Stimulated activated CD8-positive, alpha-beta memory T cell treated with anti-CD3 and anti-CD28 coated beads, Interleukin-15, amount 100 ng/mL, for 4 hours (primary cell): ENCODE measurements around the gene ZNF365.

Source experiments
- DNase-seq, 2 donors: peaks; one replicate each; pipeline ENCODE4 v3.0.0-alpha.2; 2020; ENCODE audit warnings: low read depth in 2 of 2

Gene ZNF365

GRCh38 chr10:62422068-62422590 is 48.0 kb downstream of the ZNF365 start:
- DNase-seq = no peak

- DNase-seq = no peak
Measured at GRCh38 chr10:62424026-62424425, 49.9 kb downstream of the ZNF365 start.

DNA sequence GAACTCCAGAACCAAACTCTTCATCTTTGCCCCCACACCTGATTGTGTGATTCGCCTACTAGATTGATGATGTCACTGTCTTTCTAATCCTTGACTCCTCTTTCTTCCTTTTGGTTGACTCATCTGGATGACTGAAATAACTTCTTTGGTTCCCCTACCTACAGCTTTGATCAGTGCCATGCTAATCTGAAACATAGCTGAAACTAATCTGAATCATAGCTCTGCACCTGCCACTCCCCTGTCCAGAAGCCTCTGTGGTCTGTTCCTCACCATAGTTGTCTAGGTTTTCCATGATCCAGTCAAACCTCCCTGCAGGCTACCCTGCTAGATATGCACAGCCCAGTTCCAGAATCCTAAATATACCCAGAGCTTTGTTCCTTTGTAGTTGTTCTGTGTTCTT is 51.9 kb downstream of the ZNF365 start:
- no peak for DNase-seq

- no peak for DNase-seq
Measured at GRCh38 chr10:62426600-62426999, 52.4 kb downstream of the ZNF365 start.

GRCh38 chr10:62430881-62431280 is 56.7 kb downstream of the ZNF365 start:
- DNase-seq = no peak

GRCh38 chr10:62433181-62433692 is 59.1 kb downstream of the ZNF365 start:
- DNase-seq = peak; percentile 31 to 55

DNA sequence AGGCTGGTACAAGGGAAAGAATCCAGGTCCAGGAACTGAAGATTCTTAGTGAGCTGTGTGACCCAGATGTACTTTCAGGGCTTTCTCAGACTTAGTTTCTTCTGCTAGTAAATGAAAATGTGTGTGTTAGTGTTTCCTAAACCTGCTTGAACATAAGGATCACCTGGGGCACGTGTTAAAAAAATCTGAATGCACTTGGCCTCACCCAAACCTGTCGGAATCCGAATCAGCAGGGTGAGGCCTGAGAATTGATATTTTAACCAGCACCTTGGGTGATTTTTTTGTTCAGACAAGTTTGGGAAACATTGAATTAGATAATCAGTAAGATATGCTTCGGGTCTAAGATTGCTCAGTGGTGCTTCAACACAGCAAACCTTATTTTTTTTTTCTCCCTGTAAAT is 59.7 kb downstream of the ZNF365 start:
- no peak for DNase-seq

- DNase-seq = no peak
Measured at GRCh38 chr10:62437696-62438095, 63.5 kb downstream of the ZNF365 start.

DNA sequence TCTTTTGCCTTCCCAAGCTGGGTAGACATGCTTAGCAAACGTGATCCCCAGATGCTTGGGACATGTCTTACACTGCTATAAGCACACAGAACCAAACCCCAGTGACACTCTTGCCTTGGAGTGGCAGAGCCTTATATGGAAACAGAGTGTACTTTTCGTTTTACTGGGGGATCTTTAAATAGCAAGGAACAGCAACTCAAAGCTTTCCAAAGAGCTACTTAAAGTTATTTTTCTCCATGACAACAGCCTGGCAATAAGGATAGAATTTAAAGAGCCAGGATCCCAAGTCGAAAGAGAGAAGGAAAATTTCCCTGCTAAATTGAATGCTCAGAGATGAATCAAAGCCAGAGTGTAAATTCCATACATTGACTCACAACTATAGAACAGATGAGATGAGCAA is 67.8 kb downstream of the ZNF365 start:
- no peak for DNase-seq

DNA sequence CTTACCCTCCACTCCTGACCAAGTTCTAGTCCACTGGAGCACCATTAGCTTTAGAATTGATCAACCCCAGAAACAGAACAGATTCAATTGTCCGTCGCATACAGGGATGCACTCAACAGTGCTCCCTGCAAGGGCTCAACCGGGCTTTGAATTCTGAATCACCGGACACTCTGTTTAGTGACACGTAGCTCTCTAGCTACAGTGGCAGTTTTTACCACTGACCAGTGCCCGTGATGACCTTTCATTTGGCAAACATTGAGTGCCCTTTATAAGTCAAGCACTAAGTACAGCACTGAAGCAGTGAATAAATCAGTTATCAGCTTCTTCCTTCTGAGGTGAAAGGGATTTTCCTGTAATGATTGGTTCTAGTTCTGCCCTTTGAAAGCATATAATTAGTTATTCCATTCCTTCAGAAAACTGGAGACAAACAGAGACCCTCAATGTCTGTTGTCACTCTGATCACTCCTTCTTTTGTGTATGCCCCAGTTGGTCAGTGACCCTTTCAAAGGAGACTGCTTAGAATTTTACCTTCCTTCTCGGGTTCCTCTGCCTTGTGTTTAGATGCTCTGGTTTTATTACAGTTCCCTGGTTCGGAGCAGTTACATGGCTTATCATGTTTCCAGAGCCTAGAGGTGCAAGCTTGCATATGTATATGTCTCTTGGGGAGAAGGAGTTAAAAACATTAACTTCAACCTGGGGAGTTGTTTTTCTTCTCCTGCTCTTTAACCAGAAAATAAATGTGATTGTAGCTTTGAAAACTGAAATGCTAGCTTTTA is 68.9 kb downstream of the ZNF365 start:
- no peak for DNase-seq

DNA sequence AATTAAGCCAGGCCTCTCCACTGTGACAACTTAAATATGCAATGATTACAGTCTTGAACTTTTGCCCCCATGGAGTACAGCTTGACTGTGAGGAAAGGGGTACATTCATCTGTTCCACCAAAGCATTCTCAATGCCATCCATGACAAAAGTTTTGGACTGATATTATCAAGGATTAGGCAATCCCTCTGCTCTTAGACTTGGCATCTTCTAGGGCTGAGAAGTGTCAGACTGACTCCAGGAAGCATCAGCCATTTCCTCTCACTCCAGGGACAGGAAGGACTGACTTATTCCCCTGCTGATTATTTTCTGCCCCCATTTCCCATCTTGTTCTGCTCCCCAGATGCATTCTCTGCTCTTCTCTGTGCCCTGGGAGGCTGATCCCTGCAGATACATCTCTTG is 69.7 kb downstream of the ZNF365 start:
- DNase-seq = no peak

DNA sequence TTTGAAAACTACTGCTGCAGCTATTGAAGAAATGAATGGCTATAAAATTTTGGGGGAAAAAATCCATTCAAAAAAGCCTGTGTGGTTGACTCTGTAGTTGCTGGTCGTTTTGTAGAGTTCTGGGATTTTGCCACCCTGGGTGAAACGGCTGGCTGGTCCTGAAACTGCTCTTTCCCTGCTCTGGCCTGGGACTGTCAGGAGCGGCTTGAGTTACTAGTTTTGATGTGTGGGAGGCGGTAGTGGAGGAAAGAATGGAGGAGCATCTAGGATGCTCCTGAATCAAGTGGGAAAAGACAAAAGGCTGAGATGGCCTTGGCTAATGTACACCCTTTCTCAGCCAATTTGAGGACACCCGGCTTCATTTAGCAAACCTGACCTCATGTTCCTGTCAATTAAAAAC is 72.5 kb downstream of the ZNF365 start:
- DNase-seq = no peak

GRCh38 chr10:62450912-62451610 is 76.9 kb downstream of the ZNF365 start:
- DNase-seq = no peak

- no peak for DNase-seq
Measured at GRCh38 chr10:62451611-62451975, 77.4 kb downstream of the ZNF365 start.
